BJ (cell line): ENCODE measurements around the gene TEX53. TPM values are rescaled to one million over a fixed set of nuclear protein-coding genes. Genes with fewer than 3 reads are reported as not detected.
A peak's percentile ranks its signal among the peaks of the same experiment; 100 is the strongest.

Experiments
- CTCF ChIA-PET: fragments of 350-600 bp; formaldehyde crosslinking; extraction: SDS; loops from one replicate; lab custom pipeline; 2021; ENCODE audit warnings: antibody characterized with exemption, inconsistent platforms; lab: Yijun Ruan, JAX
- POLR2A ChIA-PET: fragments of 300-600 bp; sonication (Branson Sonifier 250); formaldehyde crosslinking; extraction: SDS; loops from one replicate; lab custom pipeline; 2021; ENCODE audit warnings: antibody characterized with exemption; lab: Charles Lee
- DNase-seq: peaks from one replicate; pipeline ENCODE4 v3.0.0-alpha.2; 2011; ENCODE audit warnings: low read depth
- H3K27me3 ChIP-seq: 2 replicates; pipeline ENCODE4 v1.6.0; 2011; ENCODE audit warnings: low read length; ENCODE audit not compliant: control insufficient read depth, insufficient read depth
- H3K36me3 ChIP-seq: 2 replicates; pipeline ENCODE4 v1.5.1; 2011; ENCODE audit warnings: low read length; ENCODE audit not compliant: control insufficient read depth, insufficient read depth
- H3K4me3 ChIP-seq: 2 replicates; pipeline ENCODE4 v1.5.1; 2011; ENCODE audit warnings: low read depth, mild to moderate bottlenecking, control low read depth, low read length
- CTCF ChIP-seq: IDR thresholded peaks from 2 replicates; pipeline ENCODE4 v1.5.1; 2011; ENCODE audit warnings: low read depth, mild to moderate bottlenecking, control low read depth, inconsistent platforms, low read length, moderate library complexity; ENCODE audit not compliant: insufficient read depth
- polyA plus RNA-seq: library from polyadenylated mRNA; depleted of rRNA; stranded (reverse); fragments of >200 nt; gene quantifications from 2 replicates; pipeline ENCODE4 v1.2.3, GENCODE V29; 2011

The TEX53 gene
- polyA plus RNA-seq, 1 experiment = not detected

- ChIA-PET POLR2A (no interaction called here), CTCF (interaction anchor here (0.5 to 9.9 kb wide), 34 partner anchors 10 to 612 kb away, joined by 3 to 195 read pairs (median 6); partner anchors contain the start of gene TEX53)
- TF ChIP-seq CTCF = no peak
- no peaks in the 10 kb centered on the region; the same call in 1 of the 2 replicates for H3K27me3 ChIP-seq
- no peak for DNase-seq
- H3K36me3 ChIP-seq = no peaks in the 10 kb centered on the region
- no peak overlapping the region for H3K4me3 ChIP-seq
Measured at GRCh38 chr9:114680259-114681001, 22.8 kb upstream of the TEX53 start.

- H3K27me3 ChIP-seq = no peaks in the 10 kb centered on the region
- H3K36me3 ChIP-seq = no peaks in the 10 kb centered on the region
- H3K4me3 ChIP-seq = no peak overlapping the region
- TF ChIP-seq CTCF = no peak
- ChIA-PET CTCF (interaction anchor here (0.6 to 9.9 kb wide), 9 partner anchors 10 to 343 kb away, joined by 3 to 195 read pairs (median 4); no protein-coding TSS in a partner anchor), POLR2A (no interaction called here)
- DNase-seq = no peak
Measured at GRCh38 chr9:114678795-114679194, 21.2 kb upstream of the TEX53 start.

DNA sequence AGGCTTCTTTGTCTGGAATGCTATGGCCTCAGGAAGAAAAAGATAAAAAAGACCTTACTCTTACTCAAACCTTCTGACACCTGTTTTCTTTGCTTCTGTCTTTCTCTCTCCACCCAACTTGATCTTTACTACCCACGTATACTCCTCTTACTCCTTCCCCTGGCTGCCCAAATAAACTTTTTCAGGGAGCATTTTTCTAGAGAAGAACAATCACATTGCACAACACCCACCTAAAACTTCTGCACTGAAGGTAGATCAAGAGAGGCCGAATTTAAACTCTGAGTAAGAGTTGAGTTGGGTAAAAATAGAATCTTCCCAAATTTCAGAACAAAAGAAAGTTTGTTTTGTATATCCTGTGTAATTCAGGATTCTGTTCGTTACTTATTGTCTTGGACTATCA lies 20.5 kb upstream of the TEX53 start:
- Histone ChIP-seq H3K27me3 (no peaks in the 10 kb centered on the region), H3K4me3 (no peak overlapping the region), H3K36me3 (no peaks in the 10 kb centered on the region)
- no peak for DNase-seq
- ChIA-PET POLR2A (no interaction called here), CTCF (interaction anchor here (1.0 to 9.9 kb wide), 8 partner anchors 12 to 846 kb away, joined by 3 to 195 read pairs (median 12); no protein-coding TSS in a partner anchor)
- TF ChIP-seq CTCF = no peak

DNA sequence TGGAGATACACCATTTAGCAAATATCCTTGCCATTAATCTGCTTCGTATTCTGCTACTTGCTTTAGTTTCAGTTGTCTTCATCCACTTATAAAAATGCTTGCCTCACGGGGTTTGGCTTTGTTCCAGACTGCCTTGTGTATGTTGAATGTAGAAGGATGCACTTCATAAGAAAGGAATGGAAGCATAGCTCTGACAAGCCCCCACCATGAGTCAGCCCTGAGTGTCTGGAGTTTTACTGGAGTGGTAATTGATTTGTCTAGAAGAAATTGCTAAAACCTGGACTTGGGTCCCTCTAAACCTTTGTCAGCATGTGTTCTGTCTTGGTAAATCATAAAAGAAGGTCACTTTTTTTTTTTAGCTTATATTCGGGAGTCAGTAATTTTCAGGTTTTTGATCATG lies 19.8 kb upstream of the TEX53 start:
- CTCF ChIA-PET = interaction anchor here (0.8 to 9.9 kb wide), 8 partner anchors 11 to 847 kb away, joined by 3 to 195 read pairs (median 6); no protein-coding TSS in a partner anchor
- DNase-seq = peak; percentile 98
- Histone ChIP-seq H3K4me3 (no peak overlapping the region), H3K36me3 (no peaks in the 10 kb centered on the region), H3K27me3 (no peaks in the 10 kb centered on the region)
- POLR2A ChIA-PET = no interaction called here
- no peak for TF ChIP-seq CTCF

DNA sequence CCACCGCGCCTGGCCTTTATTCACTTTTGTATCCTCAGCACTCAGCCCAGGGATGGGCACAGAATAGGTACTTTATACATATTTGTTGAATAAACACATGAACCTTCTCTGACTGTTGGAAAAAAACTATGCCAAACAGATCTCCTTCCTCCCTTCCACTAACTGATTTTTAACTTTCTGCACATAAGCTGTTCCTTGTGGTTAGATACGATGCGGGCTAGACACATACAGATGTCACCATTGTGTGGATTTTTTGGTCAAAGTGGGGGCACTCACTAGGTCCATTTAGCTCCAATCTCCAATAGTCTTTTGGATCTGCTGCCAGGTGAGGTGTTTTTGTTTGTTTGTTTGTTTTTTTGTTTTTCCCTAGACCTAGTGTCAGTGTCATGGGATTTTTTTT lies 19.3 kb upstream of the TEX53 start:
- Histone ChIP-seq H3K27me3 (no peaks in the 10 kb centered on the region), H3K4me3 (no peak overlapping the region), H3K36me3 (no peaks in the 10 kb centered on the region)
- CTCF ChIA-PET = interaction anchor here (0.9 to 9.9 kb wide), 7 partner anchors 11 to 338 kb away, joined by 3 to 195 read pairs (median 7); no protein-coding TSS in a partner anchor
- POLR2A ChIA-PET = no interaction called here
- TF ChIP-seq CTCF = no peak
- no peak for DNase-seq
